ENCODE results near the gene JUN. TPM values are rescaled to one million over a fixed set of nuclear protein-coding genes. Genes with fewer than 3 reads are reported as not detected.

JUN gene
- total and polyA plus RNA-seq, 2 of the 13 experiments (the other 11 are each of a cell fraction or from before 2014, with no cell fraction given) = 18.2 to 22.3 TPM

DNA sequence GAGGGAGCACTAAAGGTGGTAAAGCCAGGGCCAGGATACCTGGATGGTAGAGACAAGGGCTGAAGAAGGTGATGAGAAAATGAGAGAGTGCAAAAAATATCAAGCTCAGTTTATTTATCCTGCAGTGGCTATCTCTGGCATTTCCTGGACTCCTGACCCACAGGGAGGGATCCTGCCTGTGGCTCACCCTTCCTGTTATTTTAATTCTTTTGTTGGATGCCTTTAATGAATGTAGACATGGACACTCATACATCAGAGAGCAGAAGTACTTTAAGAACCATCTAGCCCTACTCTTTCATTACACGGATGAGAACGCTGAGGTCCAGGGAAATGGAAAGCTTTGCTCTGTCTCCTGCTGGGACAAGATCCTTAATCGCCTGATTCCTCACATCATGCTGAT is 20.6 kb downstream of the JUN start (continued):
- TF ChIP-seq, protein P1, sequence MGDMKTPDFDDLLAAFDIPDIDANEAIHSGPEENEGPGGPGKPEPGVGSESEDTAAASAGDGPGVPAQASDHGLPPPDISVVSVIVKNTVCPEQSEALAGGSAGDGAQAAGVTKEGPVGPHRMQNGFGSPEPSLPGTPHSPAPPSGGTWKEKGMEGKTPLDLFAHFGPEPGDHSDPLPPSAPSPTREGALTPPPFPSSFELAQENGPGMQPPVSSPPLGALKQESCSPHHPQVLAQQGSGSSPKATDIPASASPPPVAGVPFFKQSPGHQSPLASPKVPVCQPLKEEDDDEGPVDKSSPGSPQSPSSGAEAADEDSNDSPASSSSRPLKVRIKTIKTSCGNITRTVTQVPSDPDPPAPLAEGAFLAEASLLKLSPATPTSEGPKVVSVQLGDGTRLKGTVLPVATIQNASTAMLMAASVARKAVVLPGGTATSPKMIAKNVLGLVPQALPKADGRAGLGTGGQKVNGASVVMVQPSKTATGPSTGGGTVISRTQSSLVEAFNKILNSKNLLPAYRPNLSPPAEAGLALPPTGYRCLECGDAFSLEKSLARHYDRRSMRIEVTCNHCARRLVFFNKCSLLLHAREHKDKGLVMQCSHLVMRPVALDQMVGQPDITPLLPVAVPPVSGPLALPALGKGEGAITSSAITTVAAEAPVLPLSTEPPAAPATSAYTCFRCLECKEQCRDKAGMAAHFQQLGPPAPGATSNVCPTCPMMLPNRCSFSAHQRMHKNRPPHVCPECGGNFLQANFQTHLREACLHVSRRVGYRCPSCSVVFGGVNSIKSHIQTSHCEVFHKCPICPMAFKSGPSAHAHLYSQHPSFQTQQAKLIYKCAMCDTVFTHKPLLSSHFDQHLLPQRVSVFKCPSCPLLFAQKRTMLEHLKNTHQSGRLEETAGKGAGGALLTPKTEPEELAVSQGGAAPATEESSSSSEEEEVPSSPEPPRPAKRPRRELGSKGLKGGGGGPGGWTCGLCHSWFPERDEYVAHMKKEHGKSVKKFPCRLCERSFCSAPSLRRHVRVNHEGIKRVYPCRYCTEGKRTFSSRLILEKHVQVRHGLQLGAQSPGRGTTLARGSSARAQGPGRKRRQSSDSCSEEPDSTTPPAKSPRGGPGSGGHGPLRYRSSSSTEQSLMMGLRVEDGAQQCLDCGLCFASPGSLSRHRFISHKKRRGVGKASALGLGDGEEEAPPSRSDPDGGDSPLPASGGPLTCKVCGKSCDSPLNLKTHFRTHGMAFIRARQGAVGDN (CRISPR knock-in tag; IDR thresholded peaks at IDR 0.05) = no peak
- TF ChIP-seq RBAK (CRISPR knock-in tag; IDR thresholded peaks at IDR 0.05) = no peak
- TF ChIP-seq NRL (CRISPR knock-in tag; IDR thresholded peaks at IDR 0.05; ENCODE audit: borderline replicate concordance) = no peak
- TF ChIP-seq BORCS8-MEF2B (CRISPR knock-in tag; IDR thresholded peaks at IDR 0.05) = no peak
- TF ChIP-seq, protein P2, sequence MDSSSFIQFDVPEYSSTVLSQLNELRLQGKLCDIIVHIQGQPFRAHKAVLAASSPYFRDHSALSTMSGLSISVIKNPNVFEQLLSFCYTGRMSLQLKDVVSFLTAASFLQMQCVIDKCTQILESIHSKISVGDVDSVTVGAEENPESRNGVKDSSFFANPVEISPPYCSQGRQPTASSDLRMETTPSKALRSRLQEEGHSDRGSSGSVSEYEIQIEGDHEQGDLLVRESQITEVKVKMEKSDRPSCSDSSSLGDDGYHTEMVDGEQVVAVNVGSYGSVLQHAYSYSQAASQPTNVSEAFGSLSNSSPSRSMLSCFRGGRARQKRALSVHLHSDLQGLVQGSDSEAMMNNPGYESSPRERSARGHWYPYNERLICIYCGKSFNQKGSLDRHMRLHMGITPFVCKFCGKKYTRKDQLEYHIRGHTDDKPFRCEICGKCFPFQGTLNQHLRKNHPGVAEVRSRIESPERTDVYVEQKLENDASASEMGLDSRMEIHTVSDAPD (CRISPR knock-in tag; IDR thresholded peaks at IDR 0.05) = no peak
- no peak for TF ChIP-seq CENPT (CRISPR knock-in tag; IDR thresholded peaks at IDR 0.05; ENCODE audit: low read depth)
- TF ChIP-seq RFXANK (CRISPR knock-in tag; IDR thresholded peaks at IDR 0.05) = no peak
- no peak for TF ChIP-seq ZNF883 (CRISPR knock-in tag; IDR thresholded peaks at IDR 0.05; ENCODE audit: not compliant biosample characterization)
- peak; percentile 39; the same call in 1 of the 2 replicates for TF ChIP-seq PITX1 (CRISPR knock-in tag; IDR thresholded peaks at IDR 0.05)
- no peak for TF ChIP-seq ZNF10 (CRISPR knock-in tag; IDR thresholded peaks at IDR 0.05; ENCODE audit: borderline replicate concordance, low read depth)
- no peak for TF ChIP-seq NBN (conservative IDR thresholded peaks at IDR 0.05)
- no peak for TF ChIP-seq ZNF230 (CRISPR knock-in tag; IDR thresholded peaks at IDR 0.05)
- TF ChIP-seq ZMAT3 (CRISPR knock-in tag; conservative IDR thresholded peaks at IDR 0.05) = no peak
- TF ChIP-seq NONO (IDR thresholded peaks at IDR 0.05) = no peak
- TF ChIP-seq NONO (CRISPR knock-in tag; conservative IDR thresholded peaks at IDR 0.05) = no peak
- TF ChIP-seq HOXA9 (CRISPR knock-in tag; IDR thresholded peaks at IDR 0.05; ENCODE audit: borderline replicate concordance) = no peak
- no peak for TF ChIP-seq ZNF746 (CRISPR knock-in tag; IDR thresholded peaks at IDR 0.05)
- TF ChIP-seq, protein P3, sequence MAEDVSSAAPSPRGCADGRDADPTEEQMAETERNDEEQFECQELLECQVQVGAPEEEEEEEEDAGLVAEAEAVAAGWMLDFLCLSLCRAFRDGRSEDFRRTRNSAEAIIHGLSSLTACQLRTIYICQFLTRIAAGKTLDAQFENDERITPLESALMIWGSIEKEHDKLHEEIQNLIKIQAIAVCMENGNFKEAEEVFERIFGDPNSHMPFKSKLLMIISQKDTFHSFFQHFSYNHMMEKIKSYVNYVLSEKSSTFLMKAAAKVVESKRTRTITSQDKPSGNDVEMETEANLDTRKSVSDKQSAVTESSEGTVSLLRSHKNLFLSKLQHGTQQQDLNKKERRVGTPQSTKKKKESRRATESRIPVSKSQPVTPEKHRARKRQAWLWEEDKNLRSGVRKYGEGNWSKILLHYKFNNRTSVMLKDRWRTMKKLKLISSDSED (CRISPR knock-in tag; IDR thresholded peaks at IDR 0.05) = no peak
- TF ChIP-seq ZNF256 (CRISPR knock-in tag; conservative IDR thresholded peaks at IDR 0.05) = no peak
- TF ChIP-seq, protein P4, sequence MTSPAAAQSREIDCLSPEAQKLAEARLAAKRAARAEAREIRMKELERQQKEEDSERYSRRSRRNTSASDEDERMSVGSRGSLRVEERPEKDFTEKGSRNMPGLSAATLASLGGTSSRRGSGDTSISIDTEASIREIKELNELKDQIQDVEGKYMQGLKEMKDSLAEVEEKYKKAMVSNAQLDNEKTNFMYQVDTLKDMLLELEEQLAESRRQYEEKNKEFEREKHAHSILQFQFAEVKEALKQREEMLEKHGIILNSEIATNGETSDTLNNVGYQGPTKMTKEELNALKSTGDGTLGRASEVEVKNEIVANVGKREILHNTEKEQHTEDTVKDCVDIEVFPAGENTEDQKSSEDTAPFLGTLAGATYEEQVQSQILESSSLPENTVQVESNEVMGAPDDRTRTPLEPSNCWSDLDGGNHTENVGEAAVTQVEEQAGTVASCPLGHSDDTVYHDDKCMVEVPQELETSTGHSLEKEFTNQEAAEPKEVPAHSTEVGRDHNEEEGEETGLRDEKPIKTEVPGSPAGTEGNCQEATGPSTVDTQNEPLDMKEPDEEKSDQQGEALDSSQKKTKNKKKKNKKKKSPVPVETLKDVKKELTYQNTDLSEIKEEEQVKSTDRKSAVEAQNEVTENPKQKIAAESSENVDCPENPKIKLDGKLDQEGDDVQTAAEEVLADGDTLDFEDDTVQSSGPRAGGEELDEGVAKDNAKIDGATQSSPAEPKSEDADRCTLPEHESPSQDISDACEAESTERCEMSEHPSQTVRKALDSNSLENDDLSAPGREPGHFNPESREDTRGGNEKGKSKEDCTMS (CRISPR knock-in tag; conservative IDR thresholded peaks at IDR 0.05) = no peak
- TF ChIP-seq ZNF674 (CRISPR knock-in tag; IDR thresholded peaks at IDR 0.05; ENCODE audit: low read depth) = no peak
- no peak for TF ChIP-seq ZNF207 (IDR thresholded peaks at IDR 0.05; ENCODE audit: borderline replicate concordance)

Data from HepG2 (cell line).